GM21360 (cell line): ENCODE results near the gene EFCAB6.
"Not testable (repeated sequence)": the region's sequence is repeated elsewhere in the genome, so short reads cannot be mapped to it uniquely, and the experiment has no call there.

Experiments used
- ATAC-seq: cut with Tn5 transposase; IDR thresholded peaks from one replicate; pipeline ENCODE4 v1.9.1; 2021; ENCODE audit warnings: mild to moderate bottlenecking, moderate library complexity; ENCODE audit not compliant: unreplicated experiment

EFCAB6 gene

DNA sequence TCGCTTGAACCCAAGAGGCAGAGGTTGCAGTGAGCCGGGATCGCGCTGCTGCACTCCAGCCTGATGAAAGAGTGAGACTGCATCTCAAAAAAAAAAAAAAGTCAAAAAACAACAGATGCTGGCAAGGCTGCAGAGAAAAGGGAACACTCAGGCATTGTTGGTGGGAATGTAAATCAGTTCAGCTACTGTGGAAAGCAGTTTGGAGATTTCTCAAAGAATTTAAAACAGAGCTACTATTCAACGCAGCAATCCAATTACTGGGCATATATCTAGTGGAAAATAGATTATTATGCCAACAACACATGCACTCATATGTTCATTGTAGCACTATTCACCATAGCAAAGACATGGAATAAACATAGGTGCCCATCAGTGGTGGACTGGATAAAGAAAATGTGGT is 89.7 kb downstream of the EFCAB6 start:
- ATAC-seq: no peak

DNA sequence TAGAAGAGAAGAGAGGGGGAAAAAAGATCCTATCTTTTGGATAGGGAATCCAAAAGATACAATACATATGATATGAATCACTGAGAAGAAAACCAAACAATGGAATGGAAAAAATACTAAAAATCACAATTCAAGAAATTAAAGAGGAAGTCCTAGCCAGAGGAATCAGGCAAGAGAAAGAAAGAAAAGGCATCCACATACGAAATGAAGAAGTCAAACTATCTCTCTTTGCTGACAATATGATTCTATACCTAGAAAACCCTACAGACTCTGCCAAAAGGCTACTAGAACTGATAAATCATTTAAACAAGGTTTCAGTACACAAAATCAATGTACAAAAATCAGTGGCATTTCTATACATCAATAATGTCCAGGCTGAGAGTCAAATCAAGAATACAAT is 91.4 kb downstream of the EFCAB6 start:
- ATAC-seq: no peak

- ATAC-seq: no peak
Measured at GRCh38 chr22:43714104-43714503, 98.0 kb downstream of the EFCAB6 start.

DNA sequence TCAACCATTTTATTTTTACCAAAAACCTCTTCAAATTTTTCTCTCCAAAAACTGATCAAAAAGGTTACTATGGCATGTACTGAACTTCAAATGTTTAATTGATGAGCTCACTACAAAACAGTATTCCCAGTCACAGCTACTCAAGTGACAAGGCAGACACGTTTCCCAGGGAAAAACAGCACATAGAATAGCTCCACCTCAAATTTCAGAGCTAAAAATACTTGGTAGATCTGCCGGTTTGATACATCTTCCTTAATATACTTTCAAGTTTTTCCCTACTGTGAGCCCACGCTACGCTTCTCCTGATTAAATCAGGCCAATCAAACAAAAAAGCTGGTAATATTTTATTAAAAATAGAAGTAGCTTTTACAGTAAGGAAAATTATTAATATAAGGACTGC is 100.4 kb downstream of the EFCAB6 start:
- no peak for ATAC-seq

DNA sequence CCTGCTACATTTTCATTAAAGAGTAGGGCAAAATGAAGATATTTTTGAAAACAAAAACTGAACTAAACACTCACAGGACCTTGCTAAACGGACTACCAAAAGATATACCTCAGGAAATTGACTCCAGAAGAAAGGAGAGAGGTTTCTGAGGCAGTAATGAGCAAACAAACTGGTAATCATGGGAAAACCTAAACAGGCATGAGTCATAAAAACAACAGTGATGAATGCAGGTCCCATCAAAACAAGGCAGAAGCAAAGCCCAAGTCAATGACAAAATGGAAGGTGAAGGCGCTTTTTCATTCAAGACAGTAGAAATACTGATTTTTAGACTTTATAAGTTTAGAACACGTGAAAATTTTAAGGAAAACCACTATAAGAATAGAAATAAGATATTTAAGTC is 104.5 kb downstream of the EFCAB6 start:
- ATAC-seq: no peak

DNA sequence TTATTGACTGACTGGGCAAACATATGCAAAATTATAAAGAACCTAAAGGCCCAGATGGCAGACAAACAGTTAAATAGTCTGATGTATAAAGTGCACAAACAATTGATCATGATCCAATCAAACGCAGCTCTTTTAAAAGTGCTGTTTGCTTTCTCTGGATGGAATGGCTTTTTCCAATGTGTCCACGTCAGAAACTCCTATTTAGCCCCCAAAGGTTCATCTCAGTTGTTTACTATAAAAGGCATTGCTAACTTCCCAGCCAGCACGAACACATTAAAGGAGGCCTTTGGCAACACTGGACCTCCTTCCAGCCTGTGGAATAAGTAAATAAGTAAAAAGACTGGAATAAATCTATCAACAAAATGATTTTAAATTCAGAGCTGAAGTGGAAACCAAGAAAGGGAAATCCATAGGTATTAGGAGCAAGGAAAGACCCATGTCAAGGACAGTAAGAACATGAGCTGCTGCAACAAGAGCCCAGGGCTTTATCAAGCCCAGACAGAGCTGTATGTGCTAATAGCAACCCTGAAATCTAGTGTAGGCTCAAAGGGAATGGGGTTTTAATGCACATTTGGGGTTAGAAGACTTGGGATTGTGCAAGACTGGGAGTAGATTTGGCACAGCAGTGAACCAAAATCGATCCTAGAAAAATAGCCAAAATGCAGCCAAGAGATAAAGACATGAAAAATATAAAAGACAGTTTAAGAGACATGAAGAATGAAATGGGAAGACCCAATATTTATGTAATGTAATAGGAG is 105.4 kb downstream of the EFCAB6 start:
- ATAC-seq: no peak

GRCh38 chr22:43706151-43706550 is 106.0 kb downstream of the EFCAB6 start:
- ATAC-seq: no peak

DNA sequence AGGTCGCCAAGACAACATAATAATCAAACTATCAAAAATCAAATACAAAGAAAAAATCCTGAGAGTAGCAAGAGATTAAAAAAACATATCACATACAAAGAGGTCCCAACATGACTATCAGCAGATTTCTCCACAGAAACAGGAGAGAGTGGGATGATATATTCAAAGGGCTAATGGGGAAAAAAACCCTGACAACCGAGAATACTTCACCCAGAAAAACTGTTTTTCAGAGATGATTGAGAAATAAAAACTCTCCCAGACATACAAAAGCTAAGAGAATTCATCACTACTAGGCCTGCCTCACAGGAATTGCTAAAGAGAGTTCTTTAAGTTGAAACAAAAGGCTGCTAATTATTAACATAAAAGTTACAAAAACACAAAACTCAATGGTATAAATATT is 108.1 kb downstream of the EFCAB6 start:
- no peak for ATAC-seq

- no peak for ATAC-seq
Measured at GRCh38 chr22:43698403-43698802, 113.7 kb downstream of the EFCAB6 start.

- no peak for ATAC-seq
Measured at GRCh38 chr22:43697894-43698293, 114.2 kb downstream of the EFCAB6 start.

- ATAC-seq: no peak
Measured at GRCh38 chr22:43693249-43693648, 118.9 kb downstream of the EFCAB6 start.

DNA sequence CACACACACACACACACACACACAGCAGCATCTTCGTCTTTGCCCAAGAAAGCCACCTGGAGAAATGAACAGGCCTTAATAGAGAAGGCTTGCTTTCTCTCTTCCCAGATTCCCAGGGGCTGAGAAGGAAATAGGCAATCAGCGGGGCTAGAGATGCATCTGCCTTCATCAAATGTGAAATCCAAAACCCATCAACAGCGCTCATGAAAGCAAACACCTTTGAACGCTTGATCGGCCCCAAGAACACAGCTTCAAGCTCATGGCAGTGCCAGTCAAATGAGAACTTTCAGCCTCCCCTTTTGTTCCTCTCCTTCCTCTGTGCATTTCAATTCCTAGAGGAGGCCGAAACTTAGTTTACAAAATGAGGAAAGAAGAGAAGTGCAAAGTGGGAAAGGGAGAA is 122.7 kb downstream of the EFCAB6 start:
- no peak for ATAC-seq

GRCh38 chr22:43682851-43683250 is 129.3 kb downstream of the EFCAB6 start:
- ATAC-seq: no peak

- no peak for ATAC-seq
Measured at GRCh38 chr22:43681731-43682360, 130.3 kb downstream of the EFCAB6 start.

DNA sequence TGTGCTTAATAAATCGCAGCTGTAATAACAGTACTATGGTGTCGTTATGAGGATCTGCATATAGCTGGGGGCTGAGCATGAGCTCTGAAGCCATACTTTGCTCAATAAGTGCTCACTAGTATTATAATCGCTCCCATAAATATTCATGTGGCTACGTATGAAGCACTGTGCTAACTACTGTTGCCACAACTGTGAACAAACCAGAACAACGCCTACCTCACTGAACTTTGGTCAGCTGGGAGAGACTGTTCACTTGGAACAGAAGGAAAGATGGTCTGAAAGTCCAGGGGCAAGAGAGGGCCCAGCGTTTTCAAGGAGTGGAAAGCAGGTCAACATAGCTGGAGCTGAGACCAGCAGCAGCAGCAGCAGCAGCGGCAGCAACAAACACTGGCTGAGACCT is 141.6 kb downstream of the EFCAB6 start:
- ATAC-seq: no peak

DNA sequence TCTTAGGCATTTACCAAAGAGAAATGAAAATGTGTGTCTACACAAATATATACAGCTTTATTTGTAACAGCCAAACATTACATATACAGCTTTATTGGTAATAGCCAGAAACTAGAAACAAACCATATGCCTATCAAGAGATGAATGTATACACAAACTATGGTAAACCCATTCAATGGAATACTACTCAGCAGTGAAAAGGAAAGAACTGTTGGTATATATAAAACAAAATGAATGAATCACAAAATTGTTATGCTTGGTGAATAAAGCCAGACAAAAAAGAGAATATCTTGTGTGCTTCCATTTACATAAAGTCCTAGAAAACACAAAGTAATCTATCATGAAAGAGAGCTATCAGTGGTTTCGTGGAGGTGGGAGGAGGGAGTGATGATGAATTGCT is 142.9 kb downstream of the EFCAB6 start:
- ATAC-seq: no peak

DNA sequence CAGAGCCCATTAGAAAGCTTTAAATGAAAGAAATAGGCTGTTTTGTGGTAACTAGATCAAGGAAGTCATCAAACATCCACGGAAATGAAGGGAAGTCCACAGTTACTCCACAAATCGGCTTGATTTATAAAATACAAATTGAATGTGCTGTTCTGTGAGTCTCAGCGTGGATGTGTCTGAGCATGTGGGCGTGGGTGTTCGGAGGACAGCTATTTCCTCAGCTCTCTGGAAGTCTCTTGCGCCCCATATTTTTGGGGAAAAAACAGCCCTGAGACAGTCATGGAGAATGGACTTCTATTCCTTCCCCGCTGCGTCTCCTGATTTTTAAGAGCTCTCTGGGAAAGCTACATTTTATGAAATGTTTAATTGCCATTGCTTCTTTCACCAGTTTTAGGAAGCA is 144.4 kb downstream of the EFCAB6 start:
- ATAC-seq: no peak

GRCh38 chr22:43666457-43666856 is 145.6 kb downstream of the EFCAB6 start:
- ATAC-seq: no peak

GRCh38 chr22:43658823-43659222 is 153.3 kb downstream of the EFCAB6 start:
- no peak for ATAC-seq

GRCh38 chr22:43656581-43656980 is 155.5 kb downstream of the EFCAB6 start:
- ATAC-seq: not testable (repeated sequence)

GRCh38 chr22:43654271-43654670 is 157.8 kb downstream of the EFCAB6 start:
- ATAC-seq: no peak

GRCh38 chr22:43652845-43653244 is 159.3 kb downstream of the EFCAB6 start:
- no peak for ATAC-seq

- ATAC-seq: no peak
Measured at GRCh38 chr22:43643387-43643786, 168.7 kb downstream of the EFCAB6 start.
